NCI-H2081 (cell line): Measurements from ENCODE around the gene CD84.
"Not testable (repeated sequence)": the region's sequence is repeated elsewhere in the genome, so short reads cannot be mapped to it uniquely, and the experiment has no call there.

Experiments
- DNase-seq, 2 experiments: peaks; one replicate each; lab custom pipeline; 2025; lab: John Stamatoyannopoulos, UW

The CD84 gene

DNA sequence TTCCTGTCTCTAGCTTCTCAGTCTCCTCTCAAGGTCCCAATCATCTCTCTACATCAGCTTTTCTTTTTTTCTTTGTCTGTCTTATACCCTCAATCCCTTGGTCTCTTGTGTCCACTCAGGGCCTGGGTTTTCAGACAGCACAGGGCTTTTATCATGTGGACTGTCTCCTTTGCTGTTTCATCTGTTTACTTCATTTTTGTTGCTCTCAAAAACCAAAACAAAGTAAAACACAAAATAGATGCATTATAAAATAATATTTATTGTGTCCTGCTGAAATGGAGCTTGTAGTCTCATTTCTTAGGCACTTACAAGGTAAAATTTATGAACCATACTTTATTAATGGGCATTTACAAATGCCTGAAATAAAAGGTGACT is 38.5 kb downstream of the CD84 start:
- DNase-seq, result no peak

DNA sequence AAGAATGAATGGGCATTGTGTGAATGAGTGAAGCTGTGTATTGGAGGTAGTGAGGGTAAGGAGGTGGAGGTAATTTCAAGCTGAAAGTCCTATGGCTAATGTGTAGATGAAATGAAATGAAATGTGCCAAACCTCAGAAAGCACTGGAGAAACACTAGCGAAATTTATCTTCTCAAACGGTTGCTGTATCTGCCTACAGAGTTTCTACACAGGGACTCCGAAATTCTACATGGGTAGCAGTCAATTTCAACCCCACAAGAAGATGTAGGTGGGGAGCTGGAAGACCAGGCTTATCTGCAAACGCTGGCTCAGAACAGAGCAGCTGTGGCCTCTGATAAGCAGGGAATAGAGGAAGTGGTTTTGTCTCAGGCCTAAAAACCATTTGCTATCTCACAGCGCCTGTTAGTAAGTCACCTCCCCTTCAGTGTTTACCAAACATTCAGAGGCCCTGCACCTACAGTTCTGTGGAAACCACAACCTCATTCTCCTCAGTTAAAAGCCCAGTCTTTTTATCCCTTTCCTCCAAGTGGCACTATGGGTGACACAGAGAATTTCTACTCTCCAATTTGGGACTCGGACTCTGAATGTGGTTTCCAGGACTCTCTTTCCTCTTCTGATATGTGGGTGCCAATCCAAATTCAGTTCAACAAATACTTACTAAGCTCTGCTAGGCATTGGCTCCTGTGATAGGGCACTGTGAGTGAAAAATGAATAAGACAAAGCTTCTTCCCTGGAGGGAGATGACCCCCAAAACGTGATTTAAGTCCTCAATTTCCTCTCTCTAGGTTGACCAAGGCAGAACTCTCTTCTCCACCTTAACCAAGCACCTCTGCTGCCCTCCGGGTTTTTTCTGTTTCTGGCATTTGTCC is 39.1 kb downstream of the CD84 start:
- no peak for DNase-seq

DNA sequence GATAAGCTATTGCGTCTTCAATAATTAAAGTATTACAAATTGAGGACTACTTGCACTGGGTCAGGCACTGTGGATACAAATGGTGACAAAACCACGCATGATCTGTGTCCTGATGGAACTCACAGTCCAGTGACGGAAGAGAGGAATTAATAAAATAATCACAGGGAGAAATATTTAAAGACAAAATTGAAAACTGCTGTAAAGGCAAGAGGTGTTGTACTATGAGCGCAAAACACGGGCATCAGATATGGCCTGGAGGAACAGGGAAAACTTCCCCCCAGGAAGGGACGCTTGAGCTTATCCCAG is 39.7 kb downstream of the CD84 start:
- DNase-seq, result no peak

DNA sequence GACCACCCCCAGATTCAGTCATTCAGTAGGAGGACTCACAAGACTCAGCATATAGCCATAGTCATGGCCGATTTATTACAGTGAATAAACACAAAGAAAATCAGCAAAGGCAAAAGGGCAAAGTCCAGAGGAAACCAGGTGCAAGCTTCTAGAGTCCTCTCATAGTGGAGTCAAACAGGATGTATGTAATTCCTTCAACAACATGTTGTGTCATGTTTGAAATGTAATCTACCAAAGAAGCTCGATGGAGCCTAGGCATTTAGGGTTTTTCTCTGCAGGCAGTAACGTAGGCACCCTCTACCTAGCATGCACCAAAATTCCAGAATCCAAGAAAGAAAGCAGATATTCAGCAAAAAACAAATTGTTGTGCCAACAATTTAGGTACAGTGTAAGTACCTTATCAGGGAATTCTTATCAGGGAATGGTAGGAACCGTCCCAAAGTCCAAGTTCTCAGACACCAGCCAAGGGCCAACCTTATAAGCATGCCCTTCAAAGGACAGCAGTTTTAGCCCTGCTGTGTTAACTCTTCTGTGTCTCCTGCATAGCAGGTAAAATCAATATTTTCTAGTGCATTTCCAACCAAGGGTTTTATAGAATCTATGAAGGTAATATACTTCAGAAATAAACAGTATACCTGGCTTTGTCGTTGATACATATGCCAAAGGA is 40.2 kb downstream of the CD84 start:
- DNase-seq, result no peak

- no peak for DNase-seq
Observed at GRCh38 chr1:160537714-160538665, 41.3 kb downstream of the CD84 start.

DNA sequence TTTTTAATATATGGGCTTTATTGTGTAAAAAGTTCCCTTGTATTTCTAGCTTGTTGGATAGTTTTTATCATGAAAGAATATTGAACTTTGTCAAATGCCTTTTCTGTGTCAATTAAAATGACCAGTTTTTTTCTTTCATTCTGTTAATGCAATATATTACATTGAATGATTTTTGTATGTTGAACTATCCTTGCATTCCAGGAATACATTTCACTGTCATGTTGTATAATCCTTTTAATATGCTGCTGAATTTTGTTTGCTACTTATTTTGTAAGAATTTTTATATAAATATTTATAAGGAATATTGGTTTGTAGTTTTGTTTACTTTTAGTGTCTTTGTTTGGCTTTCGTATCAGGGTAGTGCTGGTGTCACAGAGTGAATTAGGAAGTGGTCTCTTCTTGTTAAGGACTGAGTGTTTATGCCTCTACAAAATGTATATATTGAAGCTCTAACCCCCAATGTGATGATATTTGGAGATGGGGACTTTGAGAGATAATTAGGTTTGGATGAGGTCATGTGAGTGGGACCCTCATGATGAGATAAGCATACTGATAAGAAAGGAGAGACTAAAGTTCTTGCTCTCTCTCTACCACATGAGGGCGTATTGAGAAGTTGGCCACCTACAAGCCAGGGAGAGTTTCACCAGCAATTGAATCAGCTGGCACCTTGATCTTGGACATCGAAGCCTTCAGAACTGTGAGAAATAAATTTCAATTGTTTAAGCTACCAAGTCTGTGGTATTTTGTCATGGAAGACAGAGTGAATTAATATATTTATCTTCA is 44.3 kb downstream of the CD84 start:
- no peak for DNase-seq

DNA sequence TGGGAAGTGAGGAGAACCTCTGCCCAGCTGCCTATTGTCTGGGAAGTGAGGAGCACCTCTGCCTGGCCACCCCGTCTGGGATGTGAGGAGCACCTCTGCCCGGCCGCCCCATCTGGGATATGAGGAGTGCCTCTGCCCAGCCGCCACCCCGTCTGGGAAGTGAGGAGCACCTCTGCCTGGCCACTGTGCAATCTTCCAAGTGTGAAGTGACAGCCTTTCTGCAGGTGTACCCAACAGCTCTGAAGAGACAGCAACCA is 46.8 kb downstream of the CD84 start:
- not testable (repeated sequence) for DNase-seq

GRCh38 chr1:160531809-160532556 is 47.3 kb downstream of the CD84 start:
- DNase-seq, result not testable (repeated sequence)

DNA sequence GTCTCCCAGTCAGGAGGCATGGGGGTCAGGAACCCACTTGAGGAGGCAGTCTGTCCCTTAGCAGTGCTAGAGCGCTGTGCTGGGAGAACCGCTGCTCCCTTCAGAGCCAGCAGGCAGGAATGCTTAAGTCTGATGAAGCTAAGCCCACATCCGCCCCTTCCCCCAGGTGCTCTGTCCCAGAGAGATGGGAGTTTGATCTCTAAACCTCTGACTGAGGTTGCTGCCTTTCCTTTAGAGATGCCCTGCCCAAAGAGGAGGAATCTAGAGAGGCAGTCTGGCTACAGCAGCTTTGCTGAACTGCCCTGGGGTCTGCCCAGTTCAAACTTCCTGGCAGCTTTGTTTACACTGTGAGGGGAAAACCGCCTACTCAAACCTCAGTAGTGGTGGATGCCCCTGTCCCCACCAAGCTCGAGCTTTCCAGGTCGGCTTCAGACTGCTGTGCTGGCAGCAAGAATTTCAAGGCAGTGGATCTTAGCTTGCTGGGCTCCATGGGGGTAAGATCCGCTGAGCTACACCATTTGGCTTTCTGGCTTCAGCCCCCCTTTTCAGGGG is 49.8 kb downstream of the CD84 start:
- not testable (repeated sequence) for DNase-seq

DNA sequence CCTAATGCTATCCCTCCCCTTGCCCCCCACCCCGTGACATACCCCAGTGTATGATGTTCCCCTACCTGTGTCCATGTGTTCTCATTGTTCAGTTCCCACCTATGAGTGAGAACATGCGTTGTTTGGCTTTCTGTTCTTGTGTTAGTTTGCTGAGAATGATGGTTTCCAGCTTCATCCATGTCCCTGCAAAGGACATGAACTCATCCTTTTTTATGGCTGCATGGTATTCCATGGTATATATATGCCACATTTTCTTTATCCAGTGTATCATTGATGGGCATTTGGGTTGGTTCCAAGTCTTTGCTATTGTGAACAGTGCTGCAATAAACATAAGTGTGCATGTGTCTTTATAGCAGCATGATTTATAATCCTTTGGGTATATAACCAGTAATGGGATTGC is 55.5 kb downstream of the CD84 start:
- not testable (repeated sequence) for DNase-seq

DNA sequence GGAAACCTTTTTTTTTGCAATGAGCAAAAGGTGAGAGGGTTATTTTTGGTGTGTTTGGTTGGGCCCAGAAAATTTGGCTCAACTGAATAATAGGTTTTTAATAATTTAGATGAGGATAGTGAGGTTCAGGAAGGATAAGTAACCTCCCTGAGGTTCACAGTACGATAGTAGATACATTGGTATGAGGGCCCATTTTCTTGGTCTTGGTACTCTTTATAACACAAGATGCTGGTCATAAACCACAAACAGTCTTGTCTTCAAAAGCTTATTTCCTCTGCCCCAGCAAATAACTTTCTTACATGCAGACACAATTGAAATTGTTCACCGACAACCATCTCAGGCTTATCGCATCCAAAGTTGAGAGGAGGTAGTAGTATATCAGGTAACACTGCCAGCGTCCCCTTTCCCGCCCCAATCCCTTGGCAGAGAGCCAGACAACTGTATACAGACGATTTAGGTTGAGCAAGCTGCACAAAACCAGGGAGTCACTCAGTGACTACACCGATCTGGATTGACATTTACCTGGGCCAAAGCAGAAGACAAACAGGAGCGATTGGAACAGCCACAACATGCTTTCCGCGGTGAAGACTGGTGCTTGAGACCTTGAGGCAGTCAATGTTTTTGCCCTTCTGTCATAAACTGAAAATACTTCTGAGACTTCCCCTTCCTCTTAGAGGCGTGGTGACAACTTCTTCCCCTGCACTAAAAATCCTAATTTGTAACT is 56.5 kb downstream of the CD84 start, which contains the start of gene SLAMF6:
TSS of gene SLAMF6 (minus strand) at position 634 of the 724 bp plus-strand sequence. CDS start at position 571, 63 bp downstream.
- DNase-seq, result no peak

DNA sequence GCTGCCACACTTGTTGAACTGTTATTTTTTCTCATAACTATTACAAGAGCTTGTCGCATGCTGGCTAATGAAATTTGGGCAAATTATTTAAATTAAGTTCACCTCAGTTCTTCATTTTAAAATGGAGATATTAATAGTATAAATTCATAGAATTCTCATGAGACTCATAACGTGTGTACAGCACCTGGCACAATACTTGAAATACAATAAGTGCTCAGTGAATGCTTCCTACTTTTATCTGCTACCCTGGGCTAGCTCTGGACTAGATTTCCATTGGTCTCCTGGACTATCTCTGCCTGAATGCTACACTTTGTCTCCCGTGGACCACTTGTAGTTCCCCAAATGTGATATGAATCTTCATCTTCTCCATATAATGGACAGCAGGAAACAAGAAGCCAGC is 57.2 kb downstream of the CD84 start:
- no peak for DNase-seq

DNA sequence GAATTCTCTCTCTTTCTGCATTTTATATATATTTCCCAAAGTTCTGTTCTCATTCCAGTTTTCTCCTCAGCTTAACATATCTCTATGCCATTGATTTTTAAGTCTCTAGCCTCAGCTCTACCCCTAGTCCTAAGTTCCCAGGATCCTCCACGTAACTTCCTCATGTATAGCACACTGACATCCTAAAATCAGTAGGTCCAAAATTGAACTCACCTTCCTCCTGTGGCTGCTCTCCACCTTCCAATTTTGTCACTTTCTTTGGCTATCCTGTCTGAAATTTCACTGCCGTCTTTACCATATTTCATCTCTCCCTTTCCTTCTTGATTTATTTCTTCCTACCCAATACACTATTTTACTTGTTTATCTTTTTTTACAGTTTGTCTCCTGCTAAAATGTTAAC is 57.7 kb downstream of the CD84 start:
- DNase-seq, result no peak

- DNase-seq, result no peak
Observed at GRCh38 chr1:160520999-160521398, 58.3 kb downstream of the CD84 start.

DNA sequence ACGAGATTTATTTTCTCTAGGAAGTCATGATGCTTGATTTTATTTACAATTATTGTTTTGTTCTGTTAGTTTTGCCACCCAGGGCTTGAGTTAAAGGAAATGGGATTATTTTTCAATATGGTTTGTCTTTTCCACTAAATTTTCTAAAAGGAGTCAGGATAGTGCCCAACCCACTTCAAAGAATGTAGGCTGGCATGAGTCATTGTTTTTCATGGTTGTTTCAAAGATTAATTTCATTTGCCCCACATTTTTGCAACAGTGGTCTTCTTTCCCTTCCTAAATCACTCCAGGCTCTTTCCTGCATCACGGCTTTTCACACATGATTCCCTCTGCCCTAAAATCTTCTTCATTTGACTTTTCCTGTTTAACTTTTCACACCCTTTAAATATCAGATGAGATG is 58.7 kb downstream of the CD84 start:
- DNase-seq, result no peak

DNA sequence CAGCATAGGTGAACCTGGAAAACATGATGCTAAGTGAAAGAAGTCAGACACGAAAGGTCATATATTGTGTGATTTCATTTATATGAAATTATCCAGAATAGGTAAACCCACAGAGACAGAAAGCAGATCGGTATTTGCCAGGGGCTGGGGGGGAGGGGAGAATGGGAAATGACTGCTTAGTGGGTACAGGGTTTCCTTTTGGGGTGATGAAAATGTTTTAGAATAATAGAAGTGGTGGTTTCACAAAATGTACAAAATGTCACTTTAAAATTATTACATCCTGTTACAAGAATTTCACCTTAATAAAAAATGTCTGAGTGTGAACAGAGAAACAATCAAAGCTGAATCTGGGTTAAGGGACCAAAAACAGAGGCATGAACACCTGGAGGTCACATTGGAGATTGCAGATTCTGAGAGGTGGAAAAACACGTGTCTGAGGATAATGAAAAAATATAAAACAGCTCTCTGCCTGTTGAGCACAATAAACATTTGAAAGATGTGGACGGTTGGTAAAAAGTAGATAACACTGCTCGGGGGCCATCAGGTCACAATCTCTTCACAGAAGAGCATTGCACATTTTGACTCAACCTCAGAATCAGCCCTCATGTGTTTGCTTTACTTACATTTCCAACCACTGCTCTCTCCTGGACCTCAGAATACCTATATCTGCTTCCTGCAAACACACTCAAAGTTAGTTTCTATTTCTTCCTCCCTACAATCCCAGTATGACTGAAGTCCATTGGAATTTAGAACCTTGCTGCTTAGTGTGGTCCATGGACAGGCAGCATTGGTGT is 59.5 kb downstream of the CD84 start:
- DNase-seq, result no peak

- DNase-seq, result not testable (repeated sequence)
Observed at GRCh38 chr1:160517519-160517918, 61.8 kb downstream of the CD84 start.

- not testable (repeated sequence) for DNase-seq
Observed at GRCh38 chr1:160515908-160516307, 63.4 kb downstream of the CD84 start.

- no peak for DNase-seq
Observed at GRCh38 chr1:160504651-160505050, 74.6 kb downstream of the CD84 start.
